ENCODE results near the gene MED1.
A peak's percentile ranks its signal among the peaks of the same experiment; 100 is the strongest.
"Not testable (repeated sequence)": the region's sequence is repeated elsewhere in the genome, so short reads cannot be mapped to it uniquely, and the experiment has no call there.

Gene MED1

DNA sequence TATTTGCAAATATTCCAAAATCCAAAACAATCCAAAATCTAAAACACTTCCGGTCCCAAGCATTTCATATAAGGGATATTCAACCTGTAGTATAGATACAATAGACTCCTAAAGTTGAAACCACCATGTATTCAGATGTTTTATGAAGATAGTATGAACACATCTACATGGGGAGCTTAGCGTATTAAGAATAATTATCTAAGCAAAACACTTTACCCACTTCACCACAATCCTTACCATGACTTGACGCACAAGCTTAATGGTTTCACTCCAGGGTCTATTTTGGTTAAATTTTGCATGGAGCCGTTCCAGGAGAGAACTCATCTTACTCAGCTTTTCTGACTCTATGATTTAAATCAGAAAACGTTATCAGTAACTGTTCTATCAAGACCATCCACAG, 3.5 kb downstream of the MED1 start:
- H3K4me3 ChIP-seq (ENCODE audit: low read depth, low read length): no peak overlapping the region
- no peak for DNase-seq (ENCODE audit: low read depth)

GRCh38 chr17:39443326-39443725, 7.7 kb downstream of the MED1 start:
- no peak for DNase-seq (ENCODE audit: low read depth)
- no peak overlapping the region for H3K4me3 ChIP-seq (ENCODE audit: low read depth, low read length)

GRCh38 chr17:39439868-39440267, 11.2 kb downstream of the MED1 start:
- not testable (repeated sequence) for DNase-seq (ENCODE audit: low read depth); H3K4me3 ChIP-seq (ENCODE audit: low read depth, low read length)

- DNase-seq (ENCODE audit: low read depth): no peak
- H3K4me3 ChIP-seq (ENCODE audit: low read depth, low read length): no peak overlapping the region
Observed at GRCh38 chr17:39429600-39429999, 21.5 kb downstream of the MED1 start.

DNA sequence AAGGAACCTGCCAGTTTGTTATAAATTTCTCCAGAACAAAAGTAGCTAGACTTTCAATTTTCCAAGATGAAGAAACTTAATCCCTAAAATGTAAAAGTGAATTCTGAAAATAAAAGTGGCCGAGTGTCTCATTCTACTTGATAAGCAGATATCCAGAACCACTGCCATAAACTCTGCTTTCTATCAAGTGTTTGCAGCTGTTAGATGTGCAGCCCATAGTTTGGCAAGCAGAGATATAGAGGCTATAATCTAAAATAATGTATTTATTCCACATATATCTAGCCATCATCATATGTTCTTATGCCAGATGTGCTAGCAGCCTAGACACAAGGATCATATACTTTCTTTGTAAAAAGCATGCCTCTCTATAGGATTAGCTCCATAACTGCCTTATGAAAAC, 34.9 kb downstream of the MED1 start:
- H3K4me3 ChIP-seq (ENCODE audit: low read depth, low read length): no peak overlapping the region
- no peak for DNase-seq (ENCODE audit: low read depth)

DNA sequence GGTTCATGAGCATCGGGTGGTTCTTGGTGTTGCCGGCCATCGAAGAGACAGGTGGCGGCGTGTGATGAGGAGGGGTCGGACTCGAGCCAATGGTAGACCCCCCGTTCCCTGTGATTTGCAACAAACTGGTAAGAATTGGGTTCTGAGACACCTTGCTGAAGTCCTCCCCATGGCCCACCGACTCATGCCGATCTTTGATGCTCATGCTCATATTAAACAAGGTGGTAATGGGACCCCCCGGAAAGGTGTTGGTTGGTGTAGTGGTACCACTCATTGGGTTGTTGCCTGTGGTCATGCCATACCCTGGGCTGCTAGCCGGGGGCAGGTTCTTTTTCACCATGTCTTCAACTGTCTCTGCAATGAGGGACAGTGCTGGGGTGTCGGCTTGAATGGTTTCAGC, 40.8 kb downstream of the MED1 start:
- H3K4me3 ChIP-seq (ENCODE audit: low read depth, low read length): no peak overlapping the region
- no peak for DNase-seq (ENCODE audit: low read depth)

- no peak for DNase-seq (ENCODE audit: low read depth)
Observed at GRCh38 chr17:39408360-39408759, 42.7 kb downstream of the MED1 start.

GRCh38 chr17:39406951-39407350, 44.1 kb downstream of the MED1 start:
- H3K4me3 ChIP-seq (ENCODE audit: low read depth, low read length): no peak overlapping the region
- no peak for DNase-seq (ENCODE audit: low read depth)

More at GRCh38 chr17:39408360-39408759, 42.7 kb downstream of the MED1 start:
- no peak overlapping the region for H3K4me3 ChIP-seq (ENCODE audit: low read depth, low read length)

DNA sequence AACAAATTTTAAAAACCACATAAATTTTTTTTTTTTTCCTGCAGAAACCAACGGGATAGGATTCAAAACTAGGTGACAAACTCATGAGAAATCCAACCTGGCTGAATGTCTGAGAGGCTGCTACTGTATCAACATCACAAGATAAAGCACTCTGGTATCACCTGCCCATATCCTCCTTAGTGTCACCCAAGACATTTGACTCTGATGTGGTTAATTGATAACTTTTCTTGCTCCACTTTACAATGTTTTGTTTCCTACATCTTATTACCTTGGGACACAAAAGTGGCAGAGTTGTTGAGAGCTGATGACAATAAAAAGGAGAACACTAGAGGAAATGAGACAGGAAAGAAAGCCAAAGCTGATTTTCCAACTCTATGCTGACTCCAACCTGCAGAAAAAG, 45.6 kb downstream of the MED1 start:
- no peak overlapping the region for H3K4me3 ChIP-seq (ENCODE audit: low read depth, low read length)
- DNase-seq (ENCODE audit: low read depth): no peak

DNA sequence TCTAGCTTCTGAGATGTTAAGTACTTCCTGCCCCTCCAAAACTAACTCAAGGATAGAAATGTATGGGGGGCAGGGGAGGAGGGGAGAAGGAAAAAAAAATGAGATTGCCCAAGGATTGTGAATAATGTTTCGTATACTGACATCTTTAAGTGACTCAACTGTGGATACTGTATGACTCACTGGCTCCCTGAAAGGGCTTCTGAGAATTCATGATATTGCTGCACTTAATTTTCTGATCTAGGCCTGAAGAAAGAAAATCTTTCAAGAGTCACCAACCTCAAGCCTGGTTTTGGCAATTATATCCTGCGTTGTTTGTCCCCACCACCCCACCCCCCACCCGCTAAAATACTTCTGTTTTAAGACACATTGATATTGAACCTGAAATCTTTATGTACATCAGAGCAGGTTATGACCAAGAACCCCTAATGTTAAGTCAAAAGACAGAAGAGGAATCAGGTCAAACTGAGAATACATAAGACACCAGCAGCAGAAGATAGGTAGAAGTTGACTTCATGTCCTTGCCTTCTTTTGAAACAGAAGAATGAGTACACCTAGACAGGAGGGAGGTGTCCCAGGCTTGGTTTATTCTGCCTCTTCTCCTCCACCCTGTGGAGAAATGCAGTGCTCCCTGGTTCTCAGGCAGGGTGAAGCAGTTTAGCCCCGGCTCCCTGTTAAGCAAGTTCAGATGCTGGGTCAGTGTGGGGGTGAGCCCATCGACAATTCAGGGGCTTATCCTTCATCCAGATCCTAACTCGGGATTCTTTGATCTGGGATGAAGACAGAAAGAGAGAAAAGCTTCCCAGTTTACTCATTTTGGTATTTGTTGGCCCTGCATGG, 46.3 kb downstream of the MED1 start:
- DNase-seq (ENCODE audit: low read depth): peak; percentile 70
- no peak overlapping the region for H3K4me3 ChIP-seq (ENCODE audit: low read depth, low read length)

DNA sequence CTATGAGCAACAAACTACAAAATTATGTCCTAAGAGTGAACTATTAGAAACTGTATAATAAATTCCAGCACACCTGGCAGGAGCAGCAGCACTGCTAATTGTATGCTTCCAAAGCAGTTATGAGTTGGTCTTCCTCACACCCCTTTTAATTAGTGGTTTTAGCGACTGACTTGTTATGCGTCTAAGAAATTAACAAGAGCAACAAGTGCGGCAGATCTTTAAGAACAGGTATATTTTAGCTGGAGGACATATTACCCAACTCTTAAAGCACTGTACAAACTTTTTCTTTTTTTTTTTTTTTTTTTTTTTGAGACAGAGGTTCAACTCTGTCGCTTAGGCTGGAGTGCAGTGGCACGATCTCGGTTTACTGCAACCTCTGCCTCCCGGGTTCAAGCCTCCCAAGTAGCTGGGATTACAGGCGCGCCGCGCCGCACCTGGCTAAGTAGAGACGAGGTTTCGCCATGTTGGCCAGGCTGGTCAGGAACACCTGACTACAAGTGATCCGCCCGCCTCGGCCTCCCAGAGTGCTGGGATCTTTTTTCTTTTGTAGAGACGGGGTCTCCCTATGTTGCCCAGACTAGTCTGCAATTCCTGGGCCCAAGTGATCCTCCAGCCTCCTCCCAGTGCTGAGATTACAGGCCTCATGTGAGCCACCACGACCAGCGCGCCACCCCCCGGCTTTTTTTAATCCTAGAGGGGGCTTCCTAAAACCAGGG, 48.0 kb downstream of the MED1 start:
- DNase-seq (ENCODE audit: low read depth): no peak
- no peak overlapping the region for H3K4me3 ChIP-seq (ENCODE audit: low read depth, low read length)

DNA sequence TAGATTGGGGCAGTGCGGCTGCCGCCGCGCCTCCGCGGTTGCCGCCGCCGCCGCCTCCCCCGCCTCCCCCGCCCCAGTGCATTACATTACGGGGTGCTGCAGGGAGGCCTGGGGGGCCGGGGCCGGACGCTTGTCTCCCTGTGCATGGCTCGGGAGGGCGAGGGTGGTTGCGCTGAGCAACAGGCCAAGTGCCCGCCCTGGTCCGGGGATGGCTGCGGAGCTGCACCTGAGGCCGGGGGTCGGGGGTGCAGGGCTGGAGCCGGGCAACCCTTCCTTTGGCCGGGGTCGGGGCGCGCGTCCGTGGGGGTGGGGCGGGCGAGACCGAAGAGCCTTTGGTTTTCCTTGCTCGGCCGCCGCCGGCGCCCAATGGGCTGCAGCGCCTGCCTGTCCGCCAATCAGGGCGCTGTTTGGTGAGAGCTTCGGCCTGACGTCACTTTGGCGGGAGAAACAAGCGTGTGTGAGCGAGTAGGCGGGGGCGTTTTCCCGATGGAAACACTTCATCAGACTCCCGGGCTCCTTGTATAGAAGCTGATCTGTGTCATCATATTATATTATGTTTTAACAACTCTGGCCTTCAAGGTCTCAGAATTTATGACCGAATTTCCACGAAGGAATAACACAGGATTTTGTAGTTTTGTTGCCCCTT, 48.7 kb downstream of the MED1 start:
- peak overlapping the region; percentile 92 for H3K4me3 ChIP-seq (ENCODE audit: low read depth, low read length)
- DNase-seq (ENCODE audit: low read depth): peak; percentile 79

DNA sequence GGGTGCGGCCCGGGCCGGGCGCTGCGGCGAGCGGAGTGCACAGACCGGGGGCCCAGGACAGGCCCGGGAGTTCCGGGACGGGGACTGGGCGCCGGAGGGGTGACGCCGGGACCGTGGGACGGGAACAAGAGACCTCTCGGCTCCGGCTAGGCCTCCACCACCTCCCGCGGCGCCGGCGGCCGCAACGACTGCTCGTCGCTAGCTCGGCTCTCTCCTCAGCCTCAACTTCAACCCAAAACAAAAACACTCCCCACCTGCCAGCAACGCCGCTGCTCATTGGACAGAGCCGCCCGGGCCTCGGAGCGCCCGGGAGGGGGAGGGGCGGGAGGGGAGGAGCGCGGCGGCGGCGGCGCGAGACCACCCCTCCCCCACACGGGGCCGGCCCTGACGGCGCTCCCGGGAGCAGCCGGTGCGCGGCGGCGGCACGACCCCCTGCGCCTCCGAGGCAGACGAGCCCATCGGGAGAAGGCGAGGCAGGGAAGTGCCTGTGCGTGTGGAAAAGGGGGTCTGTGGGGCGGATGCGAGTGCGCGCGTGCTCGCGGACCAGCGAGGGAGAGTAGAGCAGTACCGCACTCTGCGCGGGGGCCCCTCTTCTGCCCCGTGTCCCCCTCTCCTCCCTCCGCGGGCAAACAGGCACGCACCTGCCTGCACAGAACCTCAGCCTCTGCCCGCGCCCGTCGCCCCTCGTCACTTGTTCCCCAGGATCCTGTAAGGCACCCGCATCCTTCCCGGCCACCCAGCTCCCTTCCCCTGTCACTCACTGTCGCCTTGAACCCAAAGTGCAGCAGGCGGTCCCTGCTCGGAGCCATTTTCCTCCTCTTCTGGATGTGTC, 49.4 kb downstream of the MED1 start, which contains the start of gene FBXL20:
Gene FBXL20, minus strand, starts transcription at position 215 of the 832 bp plus-strand sequence. CDS start 224 bp downstream, outside the sequence.
- peak within 1 kb of the TSS; percentile 92 for H3K4me3 ChIP-seq (ENCODE audit: low read depth, low read length)
- peak; percentile 56 for DNase-seq (ENCODE audit: low read depth)

DNA sequence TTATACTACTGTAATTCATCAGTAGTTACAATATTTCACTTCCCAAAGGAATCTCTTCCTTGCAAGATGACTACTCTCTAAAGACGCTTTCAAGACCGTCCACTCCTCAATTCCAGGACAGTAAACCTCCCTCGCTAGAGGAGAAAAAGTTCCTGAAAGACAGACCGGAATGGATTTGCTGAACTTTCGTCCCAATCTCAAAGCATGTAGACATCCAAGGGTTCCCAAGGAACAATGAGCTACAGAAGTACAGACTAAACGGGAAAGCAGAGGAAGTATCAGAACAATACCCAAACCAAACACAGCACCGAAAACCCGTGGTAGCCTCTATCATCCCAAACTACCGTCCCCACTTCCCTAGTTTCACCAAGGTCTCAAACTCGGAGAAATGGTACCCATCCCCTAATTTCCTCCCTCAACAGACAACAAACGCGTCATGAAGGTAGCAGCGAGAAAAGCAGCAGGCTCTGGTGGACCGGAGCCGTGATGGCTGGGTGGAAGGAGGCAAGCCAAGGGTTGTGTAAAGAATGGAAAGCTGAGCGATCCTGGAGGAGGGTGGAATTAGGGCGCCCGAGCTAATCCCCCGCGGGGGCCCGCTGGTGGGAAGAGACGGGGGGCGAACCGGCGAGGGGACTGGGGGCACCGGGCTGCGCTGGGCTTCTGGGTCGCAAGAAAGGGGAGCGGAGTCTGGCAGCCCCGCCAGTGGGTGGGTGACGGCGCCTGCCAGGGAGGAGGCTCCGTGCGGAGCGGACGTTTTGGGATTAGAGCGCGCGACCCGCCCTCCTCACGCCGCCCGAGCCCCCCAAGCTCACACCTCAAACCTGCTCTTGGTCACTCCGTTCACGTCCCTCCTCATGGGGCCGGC, 50.3 kb downstream of the MED1 start:
- DNase-seq (ENCODE audit: low read depth): no peak
- peak overlapping the region; percentile 92 for H3K4me3 ChIP-seq (ENCODE audit: low read depth, low read length)

GRCh38 chr17:39399791-39400190, 51.3 kb downstream of the MED1 start:
- H3K4me3 ChIP-seq (ENCODE audit: low read depth, low read length): no peak overlapping the region
- no peak for DNase-seq (ENCODE audit: low read depth)

DNA sequence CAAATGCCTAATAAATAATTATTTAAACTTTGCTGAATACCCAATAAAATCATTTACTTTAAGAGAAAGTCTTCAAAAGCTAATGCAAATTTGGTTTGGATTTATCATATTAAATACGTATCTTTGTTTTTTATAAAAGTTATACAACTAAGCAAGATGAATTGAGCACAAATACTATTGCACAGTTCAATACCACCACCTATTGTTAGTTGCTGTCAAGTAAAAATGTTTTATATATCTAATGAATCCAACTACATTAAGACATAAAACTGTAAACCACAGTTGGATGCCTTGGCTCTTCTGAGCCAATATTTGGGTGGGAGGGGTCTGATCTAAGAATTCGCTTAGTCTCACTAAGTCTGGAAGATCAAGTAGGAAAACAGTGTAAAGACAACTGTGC, 57.3 kb downstream of the MED1 start:
- DNase-seq (ENCODE audit: low read depth): no peak
- no peak overlapping the region for H3K4me3 ChIP-seq (ENCODE audit: low read depth, low read length)

GRCh38 chr17:39391448-39391847, 59.6 kb downstream of the MED1 start:
- no peak for DNase-seq (ENCODE audit: low read depth)
- no peak overlapping the region for H3K4me3 ChIP-seq (ENCODE audit: low read depth, low read length)

DNA sequence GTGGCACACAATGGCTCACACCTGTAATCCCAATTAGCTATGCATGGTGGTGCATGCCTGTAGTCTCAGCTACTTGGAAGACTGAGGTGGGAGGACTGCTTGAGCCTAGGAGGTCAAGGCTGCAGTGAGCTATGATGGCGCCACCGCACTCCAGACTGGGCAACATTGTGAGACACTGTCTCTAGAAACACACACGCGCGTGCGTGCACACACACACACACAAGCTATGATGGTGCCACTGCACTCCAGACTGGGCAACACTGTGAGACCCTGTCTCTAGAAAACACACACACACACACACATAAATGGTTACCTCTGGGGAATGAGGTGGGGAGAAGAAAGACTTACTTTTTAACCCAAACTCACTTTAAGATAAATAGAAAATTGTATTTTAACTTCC, 66.0 kb downstream of the MED1 start:
- H3K4me3 ChIP-seq (ENCODE audit: low read depth, low read length): no peak overlapping the region
- DNase-seq (ENCODE audit: low read depth): no peak

DNA sequence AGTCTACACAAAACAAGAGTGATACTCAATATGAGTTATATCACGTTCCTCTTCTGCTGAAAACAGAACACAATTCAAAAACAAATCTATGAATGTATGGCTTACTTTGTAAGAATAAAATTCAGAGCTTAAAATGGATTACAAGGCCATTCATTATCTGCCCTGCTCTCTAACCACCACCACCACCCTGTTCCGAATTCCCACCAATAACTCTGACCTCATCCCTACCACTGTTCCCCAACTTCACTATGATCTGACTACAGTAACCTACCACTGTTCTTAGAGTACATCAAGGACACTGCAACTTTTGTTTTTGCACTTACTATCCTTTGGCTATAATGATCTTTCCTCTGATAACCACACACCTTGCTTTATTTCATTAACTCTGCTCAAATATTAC, 70.9 kb downstream of the MED1 start:
- DNase-seq (ENCODE audit: low read depth): no peak
- no peak overlapping the region for H3K4me3 ChIP-seq (ENCODE audit: low read depth, low read length)

Data from skeletal muscle cell (primary cell).